Measurements from ENCODE around the gene PNMT. TPM values are rescaled to one million over a fixed set of nuclear protein-coding genes. Genes with fewer than 3 reads are reported as not detected.

Gene PNMT
- total and polyA plus RNA-seq, 7 donors: 1.2 to 5.4 (median 2.8) TPM

- DNase-seq: no peak
- Histone ChIP-seq H3K27me3 (no peaks in the 10 kb centered on the region), H3K4me3 (no peak overlapping the region), H3K27ac (no peak overlapping the region), H3K4me1 (no peaks in the 10 kb centered on the region), H3K9me3 (no peaks in the 10 kb centered on the region), H3K36me3 (peaks cover 15 to 72% (median 23%) of the 10 kb centered on the region in 4 donors)
- WGBS, 2 donors: 48 to 77% methylated on average over 11 of the region's 11 CpGs
- TF ChIP-seq POLR2AphosphoS5 (IDR thresholded peaks at IDR 0.05): no peak
- no peak for TF ChIP-seq POLR2A (IDR thresholded peaks at IDR 0.05)
- TF ChIP-seq CTCF (IDR thresholded peaks at IDR 0.05): no peak
- no peak for TF ChIP-seq EP300 (IDR thresholded peaks at IDR 0.05)
- intact Hi-C loops (cut with DNase I): no loop called here
These were observed 48.8 kb downstream of the PNMT start for GRCh38 chr17:39716879-39717536.

DNA sequence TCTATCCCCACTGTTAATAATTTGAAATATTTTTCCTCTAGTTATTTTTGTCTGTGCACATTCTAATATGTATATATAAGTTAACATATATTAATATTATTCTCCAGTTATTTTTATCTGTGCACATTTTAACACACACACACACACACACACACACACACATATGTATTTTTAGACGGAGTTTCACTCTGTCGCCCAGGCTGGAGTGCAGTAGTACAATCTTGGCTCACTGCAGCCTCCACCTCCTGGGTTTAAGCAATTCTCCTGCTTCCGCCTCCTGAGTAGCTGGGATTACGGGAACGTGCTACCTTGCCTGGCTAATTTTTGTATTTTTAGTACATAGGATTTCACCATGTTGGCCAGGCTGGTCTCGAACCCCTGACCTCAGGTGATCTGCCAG lies 49.4 kb downstream of the PNMT start:
- no peaks in the 10 kb centered on the region for H3K27me3 ChIP-seq
- H3K4me3 ChIP-seq: no peak overlapping the region
- intact Hi-C loops (cut with DNase I): no loop called here
- H3K27ac ChIP-seq: no peak overlapping the region
- DNase-seq: no peak
- TF ChIP-seq POLR2AphosphoS5 (IDR thresholded peaks at IDR 0.05) (no peak), CTCF (IDR thresholded peaks at IDR 0.05) (no peak), POLR2A (IDR thresholded peaks at IDR 0.05) (no peak), EP300 (IDR thresholded peaks at IDR 0.05) (no peak)
- no peaks in the 10 kb centered on the region for H3K4me1 ChIP-seq
- peaks cover 12 to 72% (median 21%) of the 10 kb centered on the region in 4 donors for H3K36me3 ChIP-seq
- no peaks in the 10 kb centered on the region for H3K9me3 ChIP-seq
- WGBS, 2 donors: 87 to 90% methylated on average over 6 of the region's 6 CpGs

- peaks cover 9 to 85% (median 22%) of the 10 kb centered on the region in 4 donors for H3K36me3 ChIP-seq
- TF ChIP-seq EP300 (IDR thresholded peaks at IDR 0.05) (no peak), POLR2A (IDR thresholded peaks at IDR 0.05) (no peak), POLR2AphosphoS5 (IDR thresholded peaks at IDR 0.05) (no peak), CTCF (IDR thresholded peaks at IDR 0.05) (no peak)
- no peak for DNase-seq
- intact Hi-C loops (cut with DNase I): no loop called here
- 45 to 72% methylated on average over 7 of the region's 7 CpGs for WGBS, 2 donors
- no peaks in the 10 kb centered on the region for H3K4me1 ChIP-seq
- H3K27me3 ChIP-seq: no peaks in the 10 kb centered on the region
- no peak overlapping the region for H3K27ac ChIP-seq
- H3K4me3 ChIP-seq: no peak overlapping the region
- no peaks in the 10 kb centered on the region for H3K9me3 ChIP-seq
These were observed 51.5 kb downstream of the PNMT start for GRCh38 chr17:39719563-39720355.

Other genes starting within 250 kb of the PNMT start
- gene MED1, start 217.2 kb upstream of the PNMT start, total RNA-seq: 10 to 100 TPM; 16.8 to 22.5 (median 20.4) TPM
- 10 to 100 TPM in 1 of 3 donors, 1 to 10 TPM in 2; 4.2 to 18.6 (median 5.4) TPM for gene MED1, start 217.2 kb upstream of the PNMT start, polyA plus RNA-seq
- 10 to 100 TPM; 24.3 to 46.0 (median 32.7) TPM for gene CDK12, start 207.0 kb upstream of the PNMT start, total RNA-seq
- 10 to 100 TPM in 1 of 3 donors, 1 to 10 TPM in 2; 5.4 to 24.2 (median 9.2) TPM for gene CDK12, start 207.0 kb upstream of the PNMT start, polyA plus RNA-seq
- under 1 TPM in 1 of 4 donors, not detected in 3; 0.33 TPM for gene NEUROD2, start 60.5 kb upstream of the PNMT start, total RNA-seq
- gene NEUROD2, start 60.5 kb upstream of the PNMT start, polyA plus RNA-seq: 1 to 10 TPM in 1 of 3 donors, under 1 TPM in 1, not detected in 1; 0.23 to 1.2 TPM
- 10 to 100 TPM in 1 of 4 donors, 1 to 10 TPM in 3; 4.2 to 12.1 (median 7.2) TPM for gene PPP1R1B, start 41.5 kb upstream of the PNMT start, total RNA-seq
- gene PPP1R1B, start 41.5 kb upstream of the PNMT start, polyA plus RNA-seq: 100 to 1,000 TPM; 255 to 280 (median 273) TPM
- gene STARD3, start 31.3 kb upstream of the PNMT start, total RNA-seq: 10 to 100 TPM; 35.3 to 44.1 (median 37.6) TPM
- 10 to 100 TPM; 21.0 to 59.2 (median 25.0) TPM for gene STARD3, start 31.3 kb upstream of the PNMT start, polyA plus RNA-seq
- gene TCAP, start 3.1 kb upstream of the PNMT start, total RNA-seq: under 1 TPM in 3 of 4 donors, not detected in 1; 0.49 to 0.71 (median 0.68) TPM
- gene TCAP, start 3.1 kb upstream of the PNMT start, polyA plus RNA-seq: 1 to 10 TPM; 1.4 to 3.5 (median 3.0) TPM
- gene PGAP3, start 19.6 kb downstream of the PNMT start, total RNA-seq: 10 to 100 TPM in 1 of 4 donors, 1 to 10 TPM in 3; 6.9 to 12.1 (median 8.2) TPM
- gene PGAP3, start 19.6 kb downstream of the PNMT start, polyA plus RNA-seq: 10 to 100 TPM in 1 of 3 donors, 1 to 10 TPM in 2; 7.2 to 29.6 (median 8.4) TPM
- 10 to 100 TPM; 16.9 to 26.3 (median 22.5) TPM for gene ERBB2, start 31.6 kb downstream of the PNMT start, total RNA-seq
- 10 to 100 TPM; 11.8 to 58.9 (median 21.0) TPM for gene ERBB2, start 31.6 kb downstream of the PNMT start, polyA plus RNA-seq
- 10 to 100 TPM; 52.4 to 65.5 (median 54.8) TPM for gene MIEN1, start 62.1 kb downstream of the PNMT start, total RNA-seq
- 100 to 1,000 TPM in 2 of 3 donors, 10 to 100 TPM in 1; 86.3 to 226 (median 195) TPM for gene MIEN1, start 62.1 kb downstream of the PNMT start, polyA plus RNA-seq
- gene GRB7, start 69.5 kb downstream of the PNMT start, total RNA-seq: under 1 TPM in 1 of 4 donors, not detected in 3; under 0.01 TPM
- 10 to 100 TPM; 13.2 to 17.9 (median 13.2) TPM for gene GRB7, start 69.5 kb downstream of the PNMT start, polyA plus RNA-seq
- gene IKZF3, start 195.9 kb downstream of the PNMT start, total RNA-seq: 1 to 10 TPM in 1 of 4 donors, under 1 TPM in 3; under 0.01 to 1.5 (median 0.34) TPM
- gene IKZF3, start 195.9 kb downstream of the PNMT start, polyA plus RNA-seq: 10 to 100 TPM in 1 of 3 donors, under 1 TPM in 2; 0.23 to 12.3 (median 0.60) TPM
- not detected for gene ZPBP2, start 199.7 kb downstream of the PNMT start, total RNA-seq
- under 1 TPM in 1 of 3 donors, not detected in 2; 0.03 TPM for gene ZPBP2, start 199.7 kb downstream of the PNMT start, polyA plus RNA-seq